GM19025 (cell line): Measurements from ENCODE around the gene SNAI1.
"Not testable (repeated sequence)": the region's sequence is repeated elsewhere in the genome, so short reads cannot be mapped to it uniquely, and the experiment has no call there.

Source experiments
- ATAC-seq: cut with Tn5 transposase; IDR thresholded peaks from one replicate; pipeline ENCODE4 v1.9.1; 2021; ENCODE audit warnings: mild to moderate bottlenecking, low read depth, moderate library complexity; ENCODE audit not compliant: unreplicated experiment

The SNAI1 gene

GRCh38 chr20:49961413-49961812, 21.4 kb upstream of the SNAI1 start:
- ATAC-seq = no peak

GRCh38 chr20:49964964-49965780, 17.6 kb upstream of the SNAI1 start:
- no peak for ATAC-seq

- no peak for ATAC-seq
These were observed 16.9 kb upstream of the SNAI1 start for GRCh38 chr20:49965781-49966305.

- no peak for ATAC-seq
These were observed 15.9 kb upstream of the SNAI1 start for GRCh38 chr20:49966861-49967260.

- ATAC-seq = no peak
These were observed 13.5 kb upstream of the SNAI1 start for GRCh38 chr20:49969234-49969633.

GRCh38 chr20:49969946-49970345, 12.8 kb upstream of the SNAI1 start:
- ATAC-seq = no peak

GRCh38 chr20:49970498-49970897, 12.3 kb upstream of the SNAI1 start:
- no peak for ATAC-seq

GRCh38 chr20:49973981-49974380, 8.8 kb upstream of the SNAI1 start:
- no peak for ATAC-seq

- no peak for ATAC-seq
These were observed 6.2 kb upstream of the SNAI1 start for GRCh38 chr20:49976542-49976941.

GRCh38 chr20:49977740-49978139, 5.0 kb upstream of the SNAI1 start:
- not testable (repeated sequence) for ATAC-seq

- ATAC-seq = no peak
These were observed 4.1 kb upstream of the SNAI1 start for GRCh38 chr20:49978685-49979029.

GRCh38 chr20:49979030-49979832, 3.5 kb upstream of the SNAI1 start:
- ATAC-seq = no peak

- no peak for ATAC-seq
These were observed 2.4 kb upstream of the SNAI1 start for GRCh38 chr20:49980140-49981008.

- no peak for ATAC-seq
These were observed 1.3 kb upstream of the SNAI1 start for GRCh38 chr20:49981218-49982071.

- no peak for ATAC-seq
These were observed 771 bp upstream of the SNAI1 start for GRCh38 chr20:49982072-49982345.

GRCh38 chr20:49983123-49983847, 505 bp downstream of the SNAI1 start:
- ATAC-seq = no peak

GRCh38 chr20:49983848-49984408, 1.1 kb downstream of the SNAI1 start:
- no peak for ATAC-seq

GRCh38 chr20:49984426-49985153, 1.8 kb downstream of the SNAI1 start:
- ATAC-seq = no peak
